RWPE2 (cell line): Measurements from ENCODE around the gene INPP5F.

Experiments
- ATAC-seq: fragments of 200-7000 bp; cut with Tn5 transposase; 3 replicates; pipeline ENCODE4 v1.9.1; 2021; ENCODE audit warnings: low read depth
- DNase-seq: peaks from one replicate; pipeline ENCODE4 v3.0.0-alpha.2; 2020; ENCODE audit warnings: low spot score
- H3K27ac ChIP-seq: fragments of 450-650 bp; 2 replicates; pipeline ENCODE4 v1.5.1; 2017; ENCODE audit warnings: mild to moderate bottlenecking; ENCODE audit not compliant: poor library complexity, severe bottlenecking
- H3K27me3 ChIP-seq: fragments of 250-450 bp; sonication (Bioruptor Pico); 2 replicates; pipeline ENCODE4 v1.5.1; 2021; ENCODE audit warnings: mild to moderate bottlenecking, moderate library complexity; ENCODE audit not compliant: insufficient read depth, poor library complexity, severe bottlenecking
- H3K36me3 ChIP-seq: fragments of 250-450 bp; sonication (Bioruptor Pico); 2 replicates; pipeline ENCODE4 v1.5.1; 2020; ENCODE audit warnings: low read depth, mild to moderate bottlenecking, moderate library complexity
- H3K4me1 ChIP-seq: fragments of 250-450 bp; sonication (Bioruptor Pico); 2 replicates; pipeline ENCODE4 v1.5.1; 2021; ENCODE audit warnings: mild to moderate bottlenecking, moderate library complexity; ENCODE audit not compliant: insufficient read depth, poor library complexity, severe bottlenecking
- H3K4me3 ChIP-seq: fragments of 250-450 bp; sonication (Bioruptor Pico); 2 replicates; pipeline ENCODE4 v1.5.1; 2021; ENCODE audit warnings: mild to moderate bottlenecking, moderate library complexity; ENCODE audit not compliant: severe bottlenecking
- H3K9me3 ChIP-seq: fragments of 250-450 bp; sonication (Bioruptor Pico); 2 replicates; pipeline ENCODE4 v1.5.1; 2021; ENCODE audit warnings: mild to moderate bottlenecking, moderate library complexity; ENCODE audit not compliant: severe bottlenecking
- TF ChIP-seq, protein P1 (sequence below): fragments of 450-650 bp; IDR thresholded peaks from one replicate; pipeline ENCODE4 v1.5.1; 2017; ENCODE audit warnings: mild to moderate bottlenecking, moderate library complexity; ENCODE audit not compliant: poor library complexity, severe bottlenecking

INPP5F gene

GRCh38 chr10:119750391-119751230 is 24.8 kb downstream of the INPP5F start:
- no peaks in the 10 kb centered on the region for H3K9me3 ChIP-seq
- peak; percentile 93 for ATAC-seq
- DNase-seq = no peak
- H3K4me3 ChIP-seq = no peak overlapping the region
- no peaks in the 10 kb centered on the region for H3K27me3 ChIP-seq
- H3K4me1 ChIP-seq = no peaks in the 10 kb centered on the region
- TF ChIP-seq, protein P1, sequence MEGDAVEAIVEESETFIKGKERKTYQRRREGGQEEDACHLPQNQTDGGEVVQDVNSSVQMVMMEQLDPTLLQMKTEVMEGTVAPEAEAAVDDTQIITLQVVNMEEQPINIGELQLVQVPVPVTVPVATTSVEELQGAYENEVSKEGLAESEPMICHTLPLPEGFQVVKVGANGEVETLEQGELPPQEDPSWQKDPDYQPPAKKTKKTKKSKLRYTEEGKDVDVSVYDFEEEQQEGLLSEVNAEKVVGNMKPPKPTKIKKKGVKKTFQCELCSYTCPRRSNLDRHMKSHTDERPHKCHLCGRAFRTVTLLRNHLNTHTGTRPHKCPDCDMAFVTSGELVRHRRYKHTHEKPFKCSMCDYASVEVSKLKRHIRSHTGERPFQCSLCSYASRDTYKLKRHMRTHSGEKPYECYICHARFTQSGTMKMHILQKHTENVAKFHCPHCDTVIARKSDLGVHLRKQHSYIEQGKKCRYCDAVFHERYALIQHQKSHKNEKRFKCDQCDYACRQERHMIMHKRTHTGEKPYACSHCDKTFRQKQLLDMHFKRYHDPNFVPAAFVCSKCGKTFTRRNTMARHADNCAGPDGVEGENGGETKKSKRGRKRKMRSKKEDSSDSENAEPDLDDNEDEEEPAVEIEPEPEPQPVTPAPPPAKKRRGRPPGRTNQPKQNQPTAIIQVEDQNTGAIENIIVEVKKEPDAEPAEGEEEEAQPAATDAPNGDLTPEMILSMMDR = peak; percentile 96
- no peak overlapping the region for H3K27ac ChIP-seq
- peaks cover 5% of the 10 kb centered on the region; the same call in 1 of the 2 replicates for H3K36me3 ChIP-seq

GRCh38 chr10:119753309-119753708 is 27.5 kb downstream of the INPP5F start:
- H3K27ac ChIP-seq = no peak overlapping the region
- H3K9me3 ChIP-seq = no peaks in the 10 kb centered on the region
- no peaks in the 10 kb centered on the region for H3K4me1 ChIP-seq
- TF ChIP-seq, protein P1 = no peak
- no peak for ATAC-seq
- no peak overlapping the region for H3K4me3 ChIP-seq
- H3K27me3 ChIP-seq = no peaks in the 10 kb centered on the region
- H3K36me3 ChIP-seq = peaks cover 5% of the 10 kb centered on the region; the same call in 1 of the 2 replicates
- DNase-seq = no peak

GRCh38 chr10:119754085-119754484 is 28.2 kb downstream of the INPP5F start:
- no peak overlapping the region for H3K4me3 ChIP-seq
- no peak for ATAC-seq
- peaks cover 5% of the 10 kb centered on the region; the same call in 1 of the 2 replicates for H3K36me3 ChIP-seq
- DNase-seq = no peak
- H3K27me3 ChIP-seq = no peaks in the 10 kb centered on the region
- no peaks in the 10 kb centered on the region for H3K4me1 ChIP-seq
- TF ChIP-seq, protein P1 = no peak
- H3K27ac ChIP-seq = no peak overlapping the region
- H3K9me3 ChIP-seq = no peaks in the 10 kb centered on the region

DNA sequence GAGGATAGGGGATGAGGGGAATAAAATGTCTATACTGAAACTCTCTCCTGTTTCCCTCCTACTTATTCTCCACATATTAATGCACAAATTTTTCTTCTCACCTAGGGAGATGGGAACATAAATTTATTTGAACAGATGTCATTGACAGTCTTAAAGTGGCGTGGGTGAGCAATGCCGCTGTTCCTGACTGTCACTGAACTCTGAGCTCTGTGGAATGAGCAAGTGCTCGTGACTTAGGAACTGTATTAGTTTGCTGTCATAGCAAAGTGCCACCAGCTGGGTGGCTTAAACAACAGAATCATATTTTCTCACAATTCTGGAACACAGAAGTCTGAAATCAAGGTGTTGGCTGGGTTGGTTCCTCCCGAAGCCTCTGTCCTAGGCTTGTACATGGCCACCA is 29.1 kb downstream of the INPP5F start:
- DNase-seq (no peak), ATAC-seq (no peak)
- H3K27ac ChIP-seq = no peak overlapping the region
- no peaks in the 10 kb centered on the region for H3K4me1 ChIP-seq
- no peaks in the 10 kb centered on the region for H3K27me3 ChIP-seq
- H3K36me3 ChIP-seq = peaks cover 5% of the 10 kb centered on the region; the same call in 1 of the 2 replicates
- no peaks in the 10 kb centered on the region for H3K9me3 ChIP-seq
- H3K4me3 ChIP-seq = no peak overlapping the region
- TF ChIP-seq, protein P1 = no peak

- Histone ChIP-seq H3K4me3 (no peak overlapping the region), H3K27me3 (no peaks in the 10 kb centered on the region), H3K36me3 (peaks cover 5% of the 10 kb centered on the region; the same call in 1 of the 2 replicates), H3K27ac (no peak overlapping the region), H3K4me1 (peaks cover 1% of the 10 kb centered on the region), H3K9me3 (no peaks in the 10 kb centered on the region)
- TF ChIP-seq, protein P1 = no peak
- DNase-seq (no peak), ATAC-seq (no peak)
Observed at GRCh38 chr10:119755446-119755845, 29.6 kb downstream of the INPP5F start.
